ENCODE data around the gene C5orf52. TPM values are rescaled to one million over a fixed set of nuclear protein-coding genes. Genes with fewer than 3 reads are reported as not detected.
"Not testable (repeated sequence)": the region's sequence is repeated elsewhere in the genome, so short reads cannot be mapped to it uniquely, and the experiment has no call there.

C5orf52 gene
- total RNA-seq, 6 experiments from 2014 or later = not detected

DNA sequence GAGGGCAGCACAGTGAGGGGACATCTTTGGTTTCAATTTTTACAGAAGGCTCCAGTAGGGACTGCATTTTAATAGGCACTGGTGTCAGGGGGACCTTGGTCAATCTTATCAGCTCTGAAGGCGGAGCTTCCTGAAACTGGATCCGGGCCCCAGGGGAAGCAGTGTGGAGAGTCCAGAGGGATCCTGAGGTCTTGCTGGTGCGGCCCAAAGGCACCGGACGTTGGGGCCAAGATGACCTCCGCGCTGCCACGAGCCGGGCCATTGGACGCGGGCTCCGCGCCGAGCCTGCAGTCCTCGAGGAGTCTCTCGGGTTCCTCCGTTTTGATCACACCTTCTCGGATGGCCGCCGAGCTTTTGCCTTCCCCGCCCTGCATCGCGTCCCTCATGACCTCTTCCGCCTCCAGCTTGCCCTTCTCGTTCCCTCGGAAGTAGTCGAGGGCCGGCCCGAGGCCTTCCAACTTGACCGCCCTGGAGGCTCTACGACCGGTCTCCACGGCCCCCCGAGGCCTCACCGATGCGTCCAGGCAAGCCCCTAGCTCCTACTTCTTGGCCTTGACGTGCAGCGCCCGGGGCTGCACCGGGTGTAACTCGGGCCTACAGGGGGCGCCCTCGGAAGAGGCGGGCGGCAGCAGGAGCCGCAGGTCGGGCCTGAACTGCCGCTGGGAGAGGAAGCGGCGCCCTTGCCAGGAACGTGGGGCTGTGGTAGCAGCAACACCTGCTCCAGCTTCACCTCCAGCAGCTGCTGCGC, 18.8 kb downstream of the C5orf52 start:
- Mint-ChIP-seq H3K36me3 (ENCODE audit: low read depth) (no peaks in the 10 kb centered on the region), H3K27ac (no peak overlapping the region), H3K27me3 (ENCODE audit: insufficient read depth) (no peaks in the 10 kb centered on the region), H3K4me1 (ENCODE audit: low read depth) (no peaks in the 10 kb centered on the region), H3K9me3 (no peaks in the 10 kb centered on the region; the same call in 1 of the 2 replicates), H3K4me3 (no peak overlapping the region)
- TF ChIP-seq CTCF (IDR thresholded peaks at IDR 0.05) = peak; percentile 38; the same call in 1 of the 2 replicates
- no peak for DNase-seq

GRCh38 chr5:157690690-157691433, 19.5 kb downstream of the C5orf52 start:
- Mint-ChIP-seq H3K9me3 (no peaks in the 10 kb centered on the region; the same call in 1 of the 2 replicates), H3K36me3 (ENCODE audit: low read depth) (no peaks in the 10 kb centered on the region)
- no peak for TF ChIP-seq CTCF (IDR thresholded peaks at IDR 0.05)

GRCh38 chr5:157693816-157694215, 22.5 kb downstream of the C5orf52 start:
- H3K27me3 Mint-ChIP-seq (ENCODE audit: insufficient read depth); H3K27ac Mint-ChIP-seq; DNase-seq; H3K36me3 Mint-ChIP-seq (ENCODE audit: low read depth); H3K4me3 Mint-ChIP-seq; H3K4me1 Mint-ChIP-seq (ENCODE audit: low read depth): not testable (repeated sequence)
- peaks cover 13% of the 10 kb centered on the region for H3K9me3 Mint-ChIP-seq

More at GRCh38 chr5:157690690-157691433, 19.5 kb downstream of the C5orf52 start:
- H3K27ac Mint-ChIP-seq = no peak overlapping the region
- no peaks in the 10 kb centered on the region for H3K4me1 Mint-ChIP-seq (ENCODE audit: low read depth)
- H3K27me3 Mint-ChIP-seq (ENCODE audit: insufficient read depth) = no peaks in the 10 kb centered on the region
- no peak for DNase-seq
- H3K4me3 Mint-ChIP-seq = no peak overlapping the region

DNA sequence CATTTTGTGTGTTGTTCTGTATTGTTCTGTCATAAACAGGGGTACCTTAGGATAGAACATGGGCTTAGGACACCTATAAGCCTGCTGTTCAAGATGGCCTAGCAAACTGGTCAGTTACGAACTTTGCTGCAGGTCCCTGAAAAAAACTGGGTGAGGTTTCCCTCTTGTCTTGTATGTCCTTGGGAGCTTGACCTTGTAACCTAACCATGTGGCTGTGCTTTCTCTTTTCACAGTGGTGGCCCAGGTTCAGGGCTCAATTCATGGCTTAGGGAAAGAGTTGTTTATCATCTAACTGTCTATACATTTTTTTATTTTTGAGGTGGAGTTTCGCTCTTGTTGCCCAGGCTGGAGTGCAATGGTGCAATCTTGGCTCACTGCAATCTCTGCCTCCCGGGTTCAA, 24.8 kb downstream of the C5orf52 start:
- H3K4me1 Mint-ChIP-seq (ENCODE audit: low read depth); H3K27ac Mint-ChIP-seq; H3K36me3 Mint-ChIP-seq (ENCODE audit: low read depth); DNase-seq; H3K27me3 Mint-ChIP-seq (ENCODE audit: insufficient read depth); H3K4me3 Mint-ChIP-seq: not testable (repeated sequence)
- H3K9me3 Mint-ChIP-seq = peaks cover 13% of the 10 kb centered on the region

DNA sequence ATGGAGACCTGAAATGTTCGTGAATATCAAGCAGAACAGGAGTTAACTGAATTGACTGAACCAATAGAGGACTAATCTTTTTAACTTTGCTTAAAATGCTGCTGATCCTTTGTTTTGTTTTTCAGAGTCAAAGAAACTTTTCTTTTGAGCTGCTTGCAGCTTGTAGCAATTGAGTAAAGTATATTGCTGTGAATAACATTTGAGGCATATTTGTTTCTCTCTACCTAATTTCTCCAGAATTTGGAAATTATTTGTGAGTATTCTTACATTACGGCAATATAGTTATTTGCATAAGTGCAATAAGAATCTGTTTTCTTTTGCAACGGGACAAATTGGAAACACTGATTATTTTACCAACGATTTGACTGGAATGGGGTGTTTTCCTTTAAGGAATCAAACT, 27.3 kb downstream of the C5orf52 start:
- not testable (repeated sequence) for H3K4me1 Mint-ChIP-seq (ENCODE audit: low read depth); H3K27ac Mint-ChIP-seq; H3K27me3 Mint-ChIP-seq (ENCODE audit: insufficient read depth); H3K4me3 Mint-ChIP-seq; DNase-seq; H3K36me3 Mint-ChIP-seq (ENCODE audit: low read depth)
- H3K9me3 Mint-ChIP-seq = peaks cover 13% of the 10 kb centered on the region

GRCh38 chr5:157703736-157704135, 32.4 kb downstream of the C5orf52 start:
- Mint-ChIP-seq H3K4me1 (ENCODE audit: low read depth) (peaks cover 11% of the 10 kb centered on the region), H3K27me3 (ENCODE audit: insufficient read depth) (no peaks in the 10 kb centered on the region; the same call in 1 of the 2 replicates), H3K27ac (no peak overlapping the region), H3K9me3 (peaks cover under 1% of the 10 kb centered on the region; the same call in 1 of the 2 replicates), H3K36me3 (ENCODE audit: low read depth) (peaks cover 4% of the 10 kb centered on the region; the same call in 1 of the 2 replicates), H3K4me3 (no peak overlapping the region)
- no peak for TF ChIP-seq CTCF (IDR thresholded peaks at IDR 0.05)
- no peak for DNase-seq

GRCh38 chr5:157708866-157709265, 37.5 kb downstream of the C5orf52 start:
- H3K4me3 Mint-ChIP-seq = peak overlapping the region; percentile 32; the same call in 1 of the 2 replicates
- peak overlapping the region; percentile 62 for H3K27ac Mint-ChIP-seq
- TF ChIP-seq CTCF (IDR thresholded peaks at IDR 0.05) = no peak
- peaks cover 55% of the 10 kb centered on the region for H3K4me1 Mint-ChIP-seq (ENCODE audit: low read depth)
- no peaks in the 10 kb centered on the region for H3K9me3 Mint-ChIP-seq
- no peaks in the 10 kb centered on the region for H3K36me3 Mint-ChIP-seq (ENCODE audit: low read depth)
- H3K27me3 Mint-ChIP-seq (ENCODE audit: insufficient read depth) = no peaks in the 10 kb centered on the region; the same call in 1 of the 2 replicates
- DNase-seq = peak; percentile 67

Data from HFFc6 (cell line).